ENCODE results near the gene SMCO4.

DNA sequence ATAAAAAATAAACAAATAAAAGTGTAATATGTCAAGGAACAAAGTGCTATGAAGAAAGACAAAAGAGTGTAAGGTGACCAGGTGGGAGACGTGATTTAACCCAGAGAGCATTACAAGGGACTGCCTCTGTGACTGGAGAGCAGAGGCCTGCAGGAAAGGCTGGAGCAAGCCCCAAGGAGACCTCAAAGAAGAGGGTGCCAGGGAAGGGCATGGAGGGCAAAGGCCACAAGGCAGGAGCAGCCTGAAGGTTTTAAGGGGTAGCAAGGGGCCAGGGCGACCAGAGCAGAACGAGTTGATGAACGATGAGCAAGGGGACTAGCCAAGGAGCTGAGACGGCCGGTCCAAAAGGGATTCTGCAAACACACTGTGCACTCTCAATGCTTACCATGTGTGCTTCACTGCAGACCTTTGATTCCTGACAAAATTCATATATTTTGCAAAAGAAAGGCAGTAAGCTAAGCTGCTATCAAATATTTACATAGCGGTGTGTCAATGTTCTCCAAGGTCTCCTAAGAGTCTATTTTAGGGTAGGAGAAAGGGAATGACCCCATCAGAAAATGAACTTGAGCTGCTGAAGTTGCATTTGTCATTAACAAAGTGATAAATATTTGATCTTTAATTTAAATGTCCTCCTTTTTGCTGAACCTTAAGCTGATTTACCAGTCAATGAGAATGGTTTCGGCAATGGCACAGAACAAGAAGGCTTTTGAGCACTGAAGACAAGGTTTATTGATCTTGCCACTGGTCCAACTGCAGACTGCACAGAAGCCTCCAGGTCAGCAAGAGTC, 50.5 kb downstream of the SMCO4 start:
- TF ChIP-seq CTCF (IDR thresholded peaks at IDR 0.05) (no peak), POLR2A (IDR thresholded peaks at IDR 0.05) (no peak)

Data from Peyer's patch (tissue), 4 donors.